GM21786 (cell line): ENCODE results near the gene LDHA.

Source experiments
- ATAC-seq: cut with Tn5 transposase; IDR thresholded peaks from one replicate; pipeline ENCODE4 v1.9.1; 2021; ENCODE audit not compliant: unreplicated experiment

The LDHA gene

GRCh38 chr11:18394275-18394927 lies at the start of gene LDHA:
Gene LDHA (plus strand): TSS chr11:18394563. CDS start chr11:18396843, 2,280 bp downstream.
- ATAC-seq: peak; percentile 75

DNA sequence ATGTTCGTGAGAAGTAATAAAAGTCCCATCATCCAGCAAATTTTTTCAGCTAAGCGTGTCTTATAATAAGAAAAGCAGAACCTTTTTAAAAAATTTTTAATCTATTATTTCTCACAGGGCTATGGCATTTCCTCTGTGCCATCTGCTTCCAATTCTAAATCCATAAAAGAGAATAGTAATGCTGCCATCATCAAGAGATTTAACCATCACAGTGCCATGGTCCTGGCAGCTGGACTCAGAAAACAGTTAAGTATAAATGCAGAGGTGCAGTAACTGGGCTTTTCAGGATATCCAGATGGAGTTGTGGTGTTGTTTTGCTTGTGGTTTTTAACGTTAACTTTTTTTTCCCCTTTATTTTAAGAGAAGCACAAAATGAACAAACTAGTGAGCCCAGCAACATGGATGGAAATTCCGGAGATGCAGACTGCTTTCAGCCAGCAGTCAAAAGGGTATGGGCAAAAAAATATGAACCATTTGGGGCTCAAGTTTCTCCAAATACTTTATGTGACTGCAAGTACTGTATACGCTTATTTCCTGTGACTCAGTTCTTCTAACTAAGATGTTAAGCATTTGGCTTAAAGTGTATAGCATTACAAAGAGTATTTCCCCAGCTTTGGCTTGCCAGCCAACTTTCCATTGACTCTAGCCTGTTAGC lies 46.8 kb upstream of the LDHA start:
- no peak for ATAC-seq

GRCh38 chr11:18352581-18352980 lies 41.8 kb upstream of the LDHA start:
- ATAC-seq: no peak

GRCh38 chr11:18358646-18359045 lies 35.7 kb upstream of the LDHA start:
- no peak for ATAC-seq

DNA sequence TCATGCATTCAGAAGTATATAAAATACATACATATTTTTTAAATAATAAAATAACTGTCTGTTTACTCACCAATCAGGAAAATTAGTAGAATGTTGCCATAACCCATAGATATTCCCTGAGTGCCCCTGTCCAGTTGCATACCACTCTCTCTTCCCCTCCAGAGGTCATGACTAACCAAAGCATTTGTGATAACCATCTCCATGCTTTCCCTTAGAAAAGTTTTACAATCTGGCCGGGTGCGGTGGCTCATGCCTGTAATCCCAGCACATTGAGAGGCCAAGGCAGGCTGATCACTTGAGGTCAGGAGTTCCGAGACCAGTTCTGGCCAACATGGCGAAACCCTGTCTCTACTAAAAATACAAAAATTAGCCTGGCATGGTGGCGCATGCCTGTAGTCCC lies 33.2 kb upstream of the LDHA start:
- no peak for ATAC-seq

- no peak for ATAC-seq
These were observed 29.8 kb upstream of the LDHA start for GRCh38 chr11:18364495-18365073.

- ATAC-seq: no peak
These were observed 28.6 kb upstream of the LDHA start for GRCh38 chr11:18365741-18366140.

- no peak for ATAC-seq
These were observed 28.1 kb upstream of the LDHA start for GRCh38 chr11:18366286-18366685.

DNA sequence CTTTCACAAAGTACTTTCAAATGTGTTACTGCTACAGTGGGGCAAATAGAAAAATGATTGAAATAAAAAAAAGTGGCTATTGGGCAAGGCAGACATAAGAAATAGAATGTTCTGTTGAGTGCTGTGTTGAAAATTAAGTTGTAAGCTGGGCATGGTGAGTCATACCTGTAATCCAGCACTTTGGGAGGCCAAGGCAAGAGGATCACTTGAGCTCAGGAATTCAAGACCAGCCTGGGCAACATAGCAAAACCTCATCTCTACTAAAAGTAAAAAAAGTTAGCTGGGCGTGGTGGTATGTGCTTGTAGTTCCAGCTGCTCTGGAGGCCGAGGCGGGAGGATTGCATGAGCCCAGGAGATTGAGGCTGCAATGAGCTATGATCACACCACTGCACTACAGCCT lies 26.9 kb upstream of the LDHA start:
- ATAC-seq: no peak

DNA sequence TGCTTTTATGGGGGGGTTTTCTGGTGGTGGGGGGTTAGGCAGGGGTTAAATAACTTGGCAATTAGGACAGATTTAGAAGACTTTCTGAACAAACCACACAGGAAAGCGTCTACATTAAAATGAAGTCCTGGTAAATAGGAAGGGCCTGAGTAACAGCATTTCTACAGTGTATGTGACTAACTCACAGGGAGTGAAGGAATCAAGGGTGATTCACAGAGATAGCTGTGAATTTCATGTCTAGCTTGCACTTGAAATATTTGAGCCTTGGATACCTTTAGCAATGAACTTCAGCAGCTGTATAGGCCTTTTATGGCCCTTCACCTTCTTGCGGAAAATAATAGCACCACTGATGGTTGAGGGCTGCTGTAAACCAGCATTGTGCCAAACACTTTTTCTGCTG lies 26.1 kb upstream of the LDHA start:
- no peak for ATAC-seq

- ATAC-seq: no peak
These were observed 25.0 kb upstream of the LDHA start for GRCh38 chr11:18369398-18369797.

GRCh38 chr11:18371279-18371678 lies 23.1 kb upstream of the LDHA start:
- ATAC-seq: no peak

DNA sequence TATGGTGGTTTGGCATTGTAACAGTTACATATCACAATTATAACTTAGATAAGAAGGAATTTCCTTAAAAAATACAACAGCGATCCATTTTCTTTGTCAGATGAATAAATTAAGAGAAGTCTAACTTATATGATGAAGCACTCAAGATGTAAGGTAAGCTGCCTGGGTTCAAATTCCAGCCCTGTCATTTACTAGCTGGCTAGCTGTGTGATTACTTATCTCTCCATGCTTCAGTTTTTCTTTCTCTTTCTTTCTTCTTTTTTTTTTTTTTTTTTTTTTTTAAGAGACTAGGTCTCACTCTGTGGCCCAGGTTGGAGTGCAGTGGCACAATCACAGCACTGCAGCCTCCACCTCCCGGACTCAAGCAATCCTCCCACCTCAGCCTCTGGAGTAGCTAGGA lies 22.2 kb upstream of the LDHA start:
- ATAC-seq: no peak

DNA sequence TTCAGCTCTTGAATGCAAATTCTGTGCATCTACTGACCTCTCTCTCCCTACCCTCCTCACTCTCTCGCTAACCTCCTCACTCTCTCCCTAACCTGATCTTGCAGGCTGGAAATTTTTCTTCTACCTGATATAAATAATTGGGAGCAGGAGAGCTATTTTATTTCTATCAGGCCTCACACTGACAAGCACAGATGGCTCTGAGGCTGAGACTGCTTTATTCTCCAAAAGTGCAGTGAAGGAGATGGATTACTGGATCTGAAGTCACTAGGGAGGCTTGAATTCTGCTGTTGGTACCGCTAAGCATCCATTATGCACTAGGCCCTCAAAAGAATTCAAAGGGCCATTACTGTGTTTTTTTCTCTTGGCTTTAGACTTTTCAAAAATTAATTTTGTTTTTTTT lies 19.4 kb upstream of the LDHA start:
- ATAC-seq: no peak

DNA sequence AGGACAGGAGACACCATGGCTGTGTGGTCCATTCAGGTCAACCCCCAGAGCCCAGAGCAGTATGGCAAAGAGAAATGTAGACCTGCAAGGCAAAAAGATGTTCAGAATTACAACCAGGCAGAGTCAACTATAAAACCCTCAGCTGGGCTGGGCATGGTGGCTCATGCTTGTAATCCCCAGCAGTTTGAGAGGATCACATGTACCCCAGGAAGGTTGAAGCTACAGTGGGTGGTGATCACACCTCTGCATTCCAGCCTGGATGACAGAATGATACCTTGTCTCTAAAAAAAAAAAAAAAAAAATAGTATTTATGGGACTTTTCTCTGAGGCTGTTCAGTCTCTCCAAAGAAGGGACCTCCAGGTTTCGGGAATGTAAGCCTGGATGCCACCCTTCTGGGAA lies 18.4 kb upstream of the LDHA start:
- ATAC-seq: no peak

DNA sequence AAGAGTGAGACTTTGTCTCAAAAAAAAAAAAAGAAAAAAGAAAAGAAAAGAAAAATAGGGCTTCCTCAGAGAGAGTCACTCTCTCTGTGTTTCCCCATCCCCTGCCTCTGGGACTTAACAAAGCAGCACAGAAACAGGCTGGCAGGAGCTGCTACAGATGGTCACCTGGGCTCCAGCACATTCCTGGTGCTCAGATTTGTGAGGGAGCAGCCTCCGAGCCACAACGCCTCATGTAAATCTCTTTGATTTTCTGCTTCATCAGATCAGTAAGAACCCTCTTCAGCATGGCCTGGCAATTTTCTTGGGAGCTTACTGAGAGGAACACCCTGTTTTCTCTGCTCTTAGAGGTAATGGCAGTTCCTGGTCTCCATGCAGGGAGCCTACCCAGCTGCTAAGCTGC lies 15.2 kb upstream of the LDHA start:
- no peak for ATAC-seq

DNA sequence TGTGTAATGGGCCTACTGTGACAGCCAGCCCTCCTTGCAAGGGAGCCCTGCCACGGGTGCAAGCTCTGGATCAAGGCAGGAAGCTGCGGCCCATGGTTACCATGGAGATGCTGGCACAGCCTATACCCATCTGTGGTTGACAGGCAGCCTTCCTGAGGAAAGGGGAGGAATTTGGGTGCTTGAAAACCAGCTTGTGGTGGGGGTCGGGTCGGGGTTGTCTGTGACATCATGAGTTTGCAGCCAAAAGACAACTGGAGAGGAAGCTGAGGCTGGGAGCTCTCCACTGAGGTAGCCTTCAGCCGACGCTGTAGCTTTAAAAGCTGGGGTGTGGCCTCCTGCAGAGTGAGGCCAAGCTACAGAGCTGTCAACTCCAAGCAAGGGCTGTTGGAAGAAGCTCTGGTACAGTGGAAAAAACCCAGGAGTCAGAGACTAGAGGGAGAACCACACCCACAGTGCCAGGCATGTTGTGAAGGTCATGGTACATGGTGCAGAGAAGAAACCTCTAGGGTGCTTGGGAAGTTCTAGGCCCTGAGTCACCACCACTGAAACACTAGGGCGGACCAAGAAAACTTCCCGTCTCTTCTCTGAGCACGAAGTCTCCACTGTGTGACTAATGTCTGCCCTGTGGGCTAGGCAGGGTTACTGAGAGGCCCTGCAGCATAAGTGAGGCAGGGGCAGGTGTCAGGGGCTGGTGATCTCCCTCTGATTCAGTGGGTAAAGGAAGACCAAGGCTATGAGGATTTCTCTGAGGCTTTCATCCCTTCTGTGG lies 10.8 kb upstream of the LDHA start:
- peak; percentile 79 for ATAC-seq

DNA sequence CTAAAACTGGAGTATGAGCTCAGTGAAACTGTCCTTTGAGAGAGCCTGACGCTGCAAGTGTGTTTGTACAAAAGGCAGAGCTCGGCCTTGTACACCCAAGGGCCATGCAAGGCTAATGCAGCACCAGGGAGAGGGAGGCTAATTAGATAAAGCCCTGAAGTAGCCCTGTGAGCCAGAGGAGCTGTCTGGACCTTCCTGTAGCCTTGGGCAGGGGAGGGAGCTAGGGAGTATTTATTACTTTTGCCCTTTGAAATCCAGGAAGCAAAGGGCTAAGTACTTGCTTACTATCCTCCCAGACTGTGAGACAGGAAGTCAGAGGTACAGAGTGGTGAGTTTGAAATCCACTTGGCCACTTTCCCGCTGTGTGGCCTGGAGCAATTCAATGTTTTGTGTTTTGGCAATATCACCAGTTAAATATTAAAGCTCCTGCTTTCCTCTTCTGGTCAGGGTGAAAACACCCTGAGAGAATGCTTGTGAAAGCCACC lies 10.2 kb upstream of the LDHA start:
- peak; percentile 30 for ATAC-seq

DNA sequence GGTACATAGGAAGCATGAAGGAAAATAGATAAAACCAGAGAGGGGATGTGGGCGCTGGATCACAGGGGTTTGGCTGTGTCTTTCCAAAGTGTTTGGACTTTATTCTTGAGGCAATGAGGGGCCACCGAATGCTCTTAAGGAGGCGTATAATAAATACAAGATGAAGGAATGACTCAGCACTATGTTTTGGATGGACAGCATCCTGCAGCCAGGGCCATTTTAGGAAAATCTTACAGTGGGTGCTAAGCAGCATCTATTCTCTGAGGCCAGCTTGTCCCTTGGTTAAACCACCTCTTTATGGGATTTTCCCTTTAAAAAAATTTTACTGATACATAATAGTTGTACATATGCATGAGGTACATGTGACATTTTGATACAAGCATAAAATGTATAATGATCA lies 4.3 kb upstream of the LDHA start:
- ATAC-seq: no peak

DNA sequence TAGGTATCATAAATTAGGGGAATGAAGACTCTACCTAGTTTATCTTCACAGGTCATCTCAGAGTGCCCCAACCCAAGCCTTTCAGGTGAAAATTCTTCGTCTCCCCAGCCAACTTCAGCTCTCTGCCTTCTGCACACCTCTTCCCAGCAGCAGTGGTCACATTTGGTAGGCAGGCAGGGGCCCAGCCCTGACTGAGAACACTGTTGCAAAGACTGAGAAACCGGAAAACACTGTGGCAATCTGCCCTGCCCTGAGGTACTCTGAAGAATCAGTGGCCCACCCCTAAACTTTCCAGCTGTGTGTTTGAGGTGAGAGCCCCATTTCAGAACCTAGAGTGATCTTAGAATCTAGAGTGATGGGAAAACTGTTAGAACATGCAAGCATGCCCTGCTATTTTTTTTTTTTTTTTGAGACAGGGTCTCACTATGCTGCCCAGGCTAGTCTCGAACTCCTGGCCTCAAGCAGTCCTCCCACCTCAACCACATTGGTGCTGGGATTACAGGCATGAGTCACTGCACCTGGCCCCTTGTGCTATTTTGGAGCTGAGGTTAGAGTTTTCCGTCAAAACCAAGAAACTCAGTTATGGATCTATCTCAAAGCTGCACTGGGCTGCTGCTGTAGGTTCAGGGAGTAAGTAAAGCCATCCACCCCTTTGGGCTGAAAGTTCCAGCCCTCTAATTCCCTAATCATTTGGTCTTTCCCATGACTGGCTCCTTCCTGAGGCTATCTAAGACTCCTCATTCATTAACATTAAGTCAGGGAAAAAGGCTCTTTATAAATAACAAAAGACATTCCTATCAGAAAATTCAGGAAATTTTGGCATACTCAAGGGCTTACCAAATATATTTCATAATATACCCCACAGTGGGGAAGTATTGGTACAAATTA lies 1.7 kb upstream of the LDHA start:
- no peak for ATAC-seq
